ENCODE measurements around the gene PGLYRP1.
A peak's percentile ranks its signal among the peaks of the same experiment; 100 is the strongest.

PGLYRP1 gene

DNA sequence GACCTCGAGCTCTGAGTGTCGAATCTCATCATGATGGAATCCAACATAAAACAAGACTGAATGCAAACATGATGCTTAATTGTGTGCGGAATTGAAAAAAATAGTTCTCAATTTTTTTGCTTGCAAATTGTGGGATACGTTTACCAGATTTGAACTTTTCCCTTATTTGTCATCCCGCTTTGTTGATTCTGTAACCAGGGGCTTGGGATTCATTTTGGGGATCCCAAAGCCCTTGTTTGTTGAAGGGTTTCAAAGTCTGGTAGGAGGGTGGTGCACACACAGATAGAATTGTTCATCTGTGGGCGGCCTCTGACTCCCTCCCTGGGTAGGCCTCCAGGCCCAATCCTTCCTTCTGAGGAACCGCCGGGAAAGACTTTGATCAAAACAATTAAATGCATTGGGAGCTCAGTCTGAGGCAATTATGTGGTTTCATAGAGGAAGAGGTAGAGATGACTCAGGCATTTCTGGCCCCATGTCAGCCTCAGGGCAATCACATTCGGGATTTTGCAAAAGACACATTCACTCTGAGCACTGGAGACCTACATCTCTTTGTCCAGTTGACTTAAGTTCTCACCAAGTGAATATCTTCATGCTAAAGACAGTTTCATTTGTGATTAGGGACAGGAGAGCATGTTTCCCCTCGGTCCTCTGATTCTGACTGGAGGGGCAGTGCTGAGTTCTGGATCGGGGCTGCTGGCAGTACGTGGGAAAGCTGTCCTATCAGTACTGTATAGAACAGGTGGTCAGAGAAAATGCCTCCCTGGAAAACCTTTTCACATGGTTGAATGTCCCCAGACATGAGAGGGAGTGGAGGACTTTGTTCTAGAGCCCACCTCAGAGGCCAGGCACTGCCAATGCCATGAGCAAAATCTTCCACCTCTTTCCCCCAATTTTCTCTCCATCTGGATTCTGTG is 45.7 kb upstream of the PGLYRP1 start (continued):
- TF ChIP-seq ZNF266 (tag by site-specific recombination; IDR thresholded peaks at IDR 0.05; ENCODE audit: low read depth) (no peak), FEZF1 (tag by site-specific recombination; IDR thresholded peaks at IDR 0.05) (peak; percentile 75), ZEB2 (tag by site-specific recombination; IDR thresholded peaks at IDR 0.05) (0 out of 2 replicates have a peak, but pooled peaks have one; percentile 49), ZNF24 (tag by site-specific recombination; IDR thresholded peaks at IDR 0.05) (peak; percentile 71), GLIS2 (tag by site-specific recombination; IDR thresholded peaks at IDR 0.05) (peak; percentile 40; the same call in 1 of the 2 replicates), ZNF623 (tag by site-specific recombination; IDR thresholded peaks at IDR 0.05) (no peak), ZNF843 (tag by site-specific recombination; IDR thresholded peaks at IDR 0.05) (peak; percentile 83), KLF16 (tag by site-specific recombination; IDR thresholded peaks at IDR 0.05) (no peak), KLF10 (tag by site-specific recombination; IDR thresholded peaks at IDR 0.05) (0 out of 2 replicates have a peak, but pooled peaks have one; percentile 15), ZNF184 (tag by site-specific recombination; IDR thresholded peaks at IDR 0.05) (0 out of 2 replicates have a peak, but pooled peaks have one; percentile 24), GFI1B (tag by site-specific recombination; IDR thresholded peaks at IDR 0.05) (no peak), KLF8 (tag by site-specific recombination; IDR thresholded peaks at IDR 0.05) (0 out of 2 replicates have a peak, but pooled peaks have one; percentile 52)

DNA sequence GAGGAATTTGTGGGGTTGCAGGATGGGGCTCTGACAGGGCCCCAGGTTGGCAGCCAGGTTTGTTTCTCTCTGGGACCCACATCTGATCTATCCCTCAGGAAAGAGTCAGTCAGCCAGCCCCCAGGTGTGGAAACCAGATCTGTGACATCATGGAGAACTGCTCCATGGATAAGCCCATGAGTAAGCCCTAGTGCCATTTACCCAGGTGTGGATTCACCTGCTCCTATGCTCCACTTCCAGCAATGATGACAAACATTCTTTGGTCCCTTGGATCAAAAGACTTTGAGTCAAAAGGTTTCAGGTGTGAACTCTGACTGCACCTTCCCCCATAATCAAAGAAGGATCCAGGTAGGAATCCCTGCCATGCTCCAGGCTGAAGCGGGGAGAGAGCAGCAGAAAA is 44.8 kb upstream of the PGLYRP1 start:
- ChIA-PET CTCF (interaction anchor here (0.7 to 5.2 kb wide), 7 partner anchors 9 to 48 kb away, joined by 3 to 42 read pairs (median 5); no protein-coding TSS in a partner anchor), POLR2A (interaction anchor here (1.4 kb wide), 2 partner anchors 72 to 73 kb away, joined by 4 to 5 read pairs; partner anchors contain the start of gene CCDC61)
- peaks cover 27% of the 10 kb centered on the region for H3K4me1 ChIP-seq (ENCODE audit: control insufficient read depth, insufficient read depth, low read length)
- no peaks in the 10 kb centered on the region for H3K36me3 ChIP-seq (ENCODE audit: control insufficient read depth in 2 of 2, insufficient read depth in 1 of 2, low read length in 2 of 2)
- no peak for TF ChIP-seq ZSCAN23 (tag by site-specific recombination; IDR thresholded peaks at IDR 0.05)
- TF ChIP-seq, protein P1, sequence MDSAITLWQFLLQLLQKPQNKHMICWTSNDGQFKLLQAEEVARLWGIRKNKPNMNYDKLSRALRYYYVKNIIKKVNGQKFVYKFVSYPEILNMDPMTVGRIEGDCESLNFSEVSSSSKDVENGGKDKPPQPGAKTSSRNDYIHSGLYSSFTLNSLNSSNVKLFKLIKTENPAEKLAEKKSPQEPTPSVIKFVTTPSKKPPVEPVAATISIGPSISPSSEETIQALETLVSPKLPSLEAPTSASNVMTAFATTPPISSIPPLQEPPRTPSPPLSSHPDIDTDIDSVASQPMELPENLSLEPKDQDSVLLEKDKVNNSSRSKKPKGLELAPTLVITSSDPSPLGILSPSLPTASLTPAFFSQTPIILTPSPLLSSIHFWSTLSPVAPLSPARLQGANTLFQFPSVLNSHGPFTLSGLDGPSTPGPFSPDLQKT (IDR thresholded peaks at IDR 0.05; ENCODE audit: borderline replicate concordance, low read depth, low read length): no peak
- no peak for TF ChIP-seq ZNF19 (tag by site-specific recombination; IDR thresholded peaks at IDR 0.05; ENCODE audit: low read depth)
- no peak for TF ChIP-seq ZNF132 (tag by site-specific recombination; IDR thresholded peaks at IDR 0.05; ENCODE audit: borderline replicate concordance)
- no peak for TF ChIP-seq KLF1 (tag by site-specific recombination; IDR thresholded peaks at IDR 0.05)
- TF ChIP-seq SP3 (tag by site-specific recombination; IDR thresholded peaks at IDR 0.05): no peak
- no peak for TF ChIP-seq KLF9 (tag by site-specific recombination; IDR thresholded peaks at IDR 0.05; ENCODE audit: low read depth)
- TF ChIP-seq GLI2 (tag by site-specific recombination; IDR thresholded peaks at IDR 0.05; ENCODE audit: borderline replicate concordance, low read depth): no peak
- no peak for TF ChIP-seq ZNF223 (tag by site-specific recombination; IDR thresholded peaks at IDR 0.05)
- TF ChIP-seq ZNF530 (tag by site-specific recombination; IDR thresholded peaks at IDR 0.05; ENCODE audit: low read depth): no peak
- TF ChIP-seq, protein P2, sequence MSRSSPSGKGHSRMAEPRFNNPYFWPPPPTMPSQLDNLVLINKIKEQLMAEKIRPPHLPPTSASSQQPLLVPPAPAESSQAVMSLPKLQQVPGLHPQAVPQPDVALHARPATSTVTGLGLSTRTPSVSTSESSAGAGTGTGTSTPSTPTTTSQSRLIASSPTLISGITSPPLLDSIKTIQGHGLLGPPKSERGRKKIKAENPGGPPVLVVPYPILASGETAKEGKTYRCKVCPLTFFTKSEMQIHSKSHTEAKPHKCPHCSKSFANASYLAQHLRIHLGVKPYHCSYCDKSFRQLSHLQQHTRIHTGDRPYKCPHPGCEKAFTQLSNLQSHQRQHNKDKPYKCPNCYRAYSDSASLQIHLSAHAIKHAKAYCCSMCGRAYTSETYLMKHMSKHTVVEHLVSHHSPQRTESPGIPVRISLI (tag by site-specific recombination; IDR thresholded peaks at IDR 0.05): no peak
- TF ChIP-seq ZNF677 (tag by site-specific recombination; IDR thresholded peaks at IDR 0.05): no peak
- TF ChIP-seq, protein P3, sequence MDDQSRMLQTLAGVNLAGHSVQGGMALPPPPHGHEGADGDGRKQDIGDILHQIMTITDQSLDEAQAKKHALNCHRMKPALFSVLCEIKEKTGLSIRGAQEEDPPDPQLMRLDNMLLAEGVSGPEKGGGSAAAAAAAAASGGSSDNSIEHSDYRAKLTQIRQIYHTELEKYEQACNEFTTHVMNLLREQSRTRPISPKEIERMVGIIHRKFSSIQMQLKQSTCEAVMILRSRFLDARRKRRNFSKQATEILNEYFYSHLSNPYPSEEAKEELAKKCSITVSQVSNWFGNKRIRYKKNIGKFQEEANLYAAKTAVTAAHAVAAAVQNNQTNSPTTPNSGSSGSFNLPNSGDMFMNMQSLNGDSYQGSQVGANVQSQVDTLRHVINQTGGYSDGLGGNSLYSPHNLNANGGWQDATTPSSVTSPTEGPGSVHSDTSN (CRISPR knock-in tag; IDR thresholded peaks at IDR 0.05): no peak
- TF ChIP-seq BCL11B (tag by site-specific recombination; IDR thresholded peaks at IDR 0.05; ENCODE audit: low read depth): no peak
- no peak for TF ChIP-seq ZNF157 (tag by site-specific recombination; IDR thresholded peaks at IDR 0.05)
- TF ChIP-seq ZXDB (tag by site-specific recombination; IDR thresholded peaks at IDR 0.05): no peak
- TF ChIP-seq ZNF121 (tag by site-specific recombination; IDR thresholded peaks at IDR 0.05): no peak
- TF ChIP-seq ZFP41 (tag by site-specific recombination; IDR thresholded peaks at IDR 0.05; ENCODE audit: borderline replicate concordance): no peak
- TF ChIP-seq ZBTB21 (tag by site-specific recombination; IDR thresholded peaks at IDR 0.05): no peak
- no peak for TF ChIP-seq ZFP37 (tag by site-specific recombination; IDR thresholded peaks at IDR 0.05)
- no peak overlapping the region for H3K27ac ChIP-seq (ENCODE audit: extremely low read depth, low read depth, low read length)
- no peak overlapping the region for H3K4me3 ChIP-seq (ENCODE audit: low read depth, low read length)
- no peaks in the 10 kb centered on the region for H3K9me3 ChIP-seq (ENCODE audit: control insufficient read depth, insufficient read depth, low read depth, low read length)

All from HEK293 (cell line).